ENCODE data around the gene EBPL. TPM values are rescaled to one million over a fixed set of nuclear protein-coding genes. Genes with fewer than 3 reads are reported as not detected.
"Not testable (repeated sequence)": the region's sequence is repeated elsewhere in the genome, so short reads cannot be mapped to it uniquely, and the experiment has no call there.

The EBPL gene
- total RNA-seq, 1 experiment from 2014 or later, result 60.9 TPM

- ChIA-PET CTCF (no interaction called here), POLR2A (no interaction called here)
- Histone ChIP-seq H3K4me3 (ENCODE audit: low read depth in 2 of 2, low read length in 2 of 2) (no peak overlapping the region), H3K27ac (ENCODE audit: low read length) (no peak overlapping the region), H3K36me3 (ENCODE audit: control insufficient read depth, insufficient read depth, low read length) (peaks cover 10% of the 10 kb centered on the region; the same call in 1 of the 2 replicates), H3K4me1 (ENCODE audit: control insufficient read depth, insufficient read depth, low read length) (no peaks in the 10 kb centered on the region), H3K27me3 (ENCODE audit: control insufficient read depth, insufficient read depth, low read length) (no peaks in the 10 kb centered on the region), H3K9me3 (ENCODE audit: control insufficient read depth, insufficient read depth, low read depth, low read length) (no peaks in the 10 kb centered on the region; the same call in 1 of the 2 replicates)
- TF ChIP-seq POLR2AphosphoS5 (IDR thresholded peaks at IDR 0.05; ENCODE audit: low read depth, low read length) (no peak), SIN3A (IDR thresholded peaks at IDR 0.05; ENCODE audit: borderline replicate concordance, insufficient read depth, low read depth, low read length) (no peak), REST (IDR thresholded peaks at IDR 0.05; ENCODE audit: insufficient read depth in 1 of 2, low read depth in 2 of 2, low read length in 1 of 2) (no peak), CTCF (IDR thresholded peaks at IDR 0.05) (no peak), TCF7L2 (IDR thresholded peaks at IDR 0.05; ENCODE audit: low read depth, low read length) (no peak)
- DNase-seq (ENCODE audit: low read depth, low spot score) (no peak), ATAC-seq (no peak)
- in situ Hi-C loops (cut with HindIII; ENCODE audit: low pct_unique_long_range_greater_than_20kb, low sequenced_read_pairs), result no loop called here
- intact Hi-C loops (cut with micrococcal nuclease; ENCODE audit: unreplicated experiment), result no loop called here
- no TSS peak for BruUV-seq (replicated peaks)
Measured at GRCh38 chr13:49714757-49715156, 23.5 kb upstream of the EBPL start.

DNA sequence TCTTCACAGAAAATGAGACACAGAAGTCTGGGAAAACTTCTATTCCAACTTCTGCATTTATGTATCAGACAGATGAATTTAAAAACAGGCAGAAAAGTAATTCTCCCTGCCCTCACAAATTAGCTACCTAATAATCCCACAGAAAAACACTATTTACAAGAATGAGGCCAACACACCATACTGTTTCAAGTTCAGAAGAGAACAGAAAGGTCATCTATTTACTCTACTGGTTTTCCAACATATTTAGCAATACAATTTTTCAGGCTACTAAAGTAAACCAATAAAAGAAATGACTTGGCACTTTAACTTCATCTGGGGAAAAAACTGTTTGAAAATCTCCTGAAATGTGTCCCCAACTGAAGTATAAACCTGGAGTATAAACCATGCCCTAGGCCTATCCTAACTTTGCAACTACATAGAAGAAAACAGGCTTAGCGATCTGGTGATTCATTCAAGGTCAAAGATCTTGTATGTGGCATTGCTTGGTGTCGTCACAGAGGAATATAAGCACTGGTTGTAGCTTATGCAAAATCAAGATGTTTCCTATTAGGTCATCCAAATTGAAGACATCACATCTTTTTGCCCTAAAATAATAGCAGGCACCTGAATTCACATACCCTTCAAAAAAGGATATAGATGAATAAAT lies 20.1 kb upstream of the EBPL start:
- intact Hi-C loops (cut with micrococcal nuclease; ENCODE audit: unreplicated experiment), result no loop called here
- ChIA-PET POLR2A (no interaction called here), CTCF (no interaction called here)
- ATAC-seq (no peak), DNase-seq (ENCODE audit: low read depth, low spot score) (no peak)
- TF ChIP-seq POLR2AphosphoS5 (IDR thresholded peaks at IDR 0.05; ENCODE audit: low read depth, low read length) (no peak), SIN3A (IDR thresholded peaks at IDR 0.05; ENCODE audit: borderline replicate concordance, insufficient read depth, low read depth, low read length) (no peak), REST (IDR thresholded peaks at IDR 0.05; ENCODE audit: insufficient read depth in 1 of 2, low read depth in 2 of 2, low read length in 1 of 2) (no peak), CTCF (IDR thresholded peaks at IDR 0.05) (no peak), TCF7L2 (IDR thresholded peaks at IDR 0.05; ENCODE audit: low read depth, low read length) (no peak)
- in situ Hi-C loops (cut with HindIII; ENCODE audit: low pct_unique_long_range_greater_than_20kb, low sequenced_read_pairs), result no loop called here
- no TSS peak for BruUV-seq (replicated peaks)
- Histone ChIP-seq H3K27ac (ENCODE audit: low read length) (no peak overlapping the region), H3K9me3 (ENCODE audit: control insufficient read depth, insufficient read depth, low read depth, low read length) (no peaks in the 10 kb centered on the region; the same call in 1 of the 2 replicates), H3K4me1 (ENCODE audit: control insufficient read depth, insufficient read depth, low read length) (no peaks in the 10 kb centered on the region), H3K36me3 (ENCODE audit: control insufficient read depth, insufficient read depth, low read length) (no peaks in the 10 kb centered on the region; the same call in 1 of the 2 replicates), H3K4me3 (ENCODE audit: low read depth in 2 of 2, low read length in 2 of 2) (no peak overlapping the region), H3K27me3 (ENCODE audit: control insufficient read depth, insufficient read depth, low read length) (no peaks in the 10 kb centered on the region)

- H3K9me3 ChIP-seq (ENCODE audit: control insufficient read depth, insufficient read depth, low read depth, low read length); H3K27ac ChIP-seq (ENCODE audit: low read length); ATAC-seq; H3K27me3 ChIP-seq (ENCODE audit: control insufficient read depth, insufficient read depth, low read length); H3K4me3 ChIP-seq (ENCODE audit: low read depth in 2 of 2, low read length in 2 of 2); CTCF ChIA-PET; intact Hi-C loops (cut with micrococcal nuclease; ENCODE audit: unreplicated experiment); POLR2A ChIA-PET; DNase-seq (ENCODE audit: low read depth, low spot score); H3K4me1 ChIP-seq (ENCODE audit: control insufficient read depth, insufficient read depth, low read length); BruUV-seq (replicated peaks); H3K36me3 ChIP-seq (ENCODE audit: control insufficient read depth, insufficient read depth, low read length); in situ Hi-C loops (cut with HindIII; ENCODE audit: low pct_unique_long_range_greater_than_20kb, low sequenced_read_pairs): not testable (repeated sequence)
Measured at GRCh38 chr13:49704264-49704663, 13.0 kb upstream of the EBPL start.
